ENCODE measurements around the gene GDF15.
A peak's percentile ranks its signal among the peaks of the same experiment; 100 is the strongest.
"Not testable (repeated sequence)": the region's sequence is repeated elsewhere in the genome, so short reads cannot be mapped to it uniquely, and the experiment has no call there.

The GDF15 gene

GRCh38 chr19:18364277-18364825 lies 21.6 kb upstream of the GDF15 start:
- not testable (repeated sequence) for DNase-seq

GRCh38 chr19:18364826-18365528 lies 21.0 kb upstream of the GDF15 start:
- DNase-seq: no peak

- DNase-seq: no peak
Observed at GRCh38 chr19:18366021-18366435, 19.9 kb upstream of the GDF15 start.

- no peak for DNase-seq
Observed at GRCh38 chr19:18368504-18369222, 17.3 kb upstream of the GDF15 start.

- no peak for DNase-seq
Observed at GRCh38 chr19:18373407-18373891, 12.5 kb upstream of the GDF15 start.

- peak in 3 of 4 experiments; percentile 4 to 34 (median 20) for DNase-seq
Observed at GRCh38 chr19:18373892-18374629, 11.9 kb upstream of the GDF15 start.

GRCh38 chr19:18377026-18377425 lies 8.9 kb upstream of the GDF15 start:
- no peak for DNase-seq

GRCh38 chr19:18379803-18380747 lies 5.9 kb upstream of the GDF15 start:
- DNase-seq: no peak

GRCh38 chr19:18380843-18381242 lies 5.1 kb upstream of the GDF15 start:
- no peak for DNase-seq

- DNase-seq: not testable (repeated sequence)
Observed at GRCh38 chr19:18383622-18384021, 2.3 kb upstream of the GDF15 start.

GRCh38 chr19:18384775-18385174 lies 1.2 kb upstream of the GDF15 start:
- DNase-seq: no peak

GRCh38 chr19:18385359-18385674 lies 641 bp upstream of the GDF15 start:
- DNase-seq: no peak

GRCh38 chr19:18386543-18387271 lies 749 bp downstream of the GDF15 start:
- no peak for DNase-seq

- peak; percentile 40 to 70 (median 60) for DNase-seq
Observed at GRCh38 chr19:18388100-18388959, 2.4 kb downstream of the GDF15 start.

- DNase-seq: no peak
Observed at GRCh38 chr19:18388960-18389725, 3.2 kb downstream of the GDF15 start.

- no peak for DNase-seq
Observed at GRCh38 chr19:18389726-18390064, 3.7 kb downstream of the GDF15 start.

- DNase-seq: no peak
Observed at GRCh38 chr19:18390065-18390907, 4.3 kb downstream of the GDF15 start.

GRCh38 chr19:18391509-18392075 lies 5.6 kb downstream of the GDF15 start:
- no peak for DNase-seq
